Mucosa of rectum (tissue), 2 donors: ENCODE results near the gene FAM25G.

Source experiments
- H3K27ac ChIP-seq, 2 donors: one replicate each; pipeline ENCODE4 v1.7.0; 2013; ENCODE audit warnings: inconsistent platforms in 2 of 2, low read depth in 2 of 2, low read length in 2 of 2
- H3K27me3 ChIP-seq, 2 donors: one replicate each; pipeline ENCODE4 v1.7.0; 2013; ENCODE audit warnings: low read length in 2 of 2; ENCODE audit not compliant: control insufficient read depth in 2 of 2, insufficient read depth in 2 of 2
- H3K36me3 ChIP-seq, 2 donors: one replicate each; pipeline ENCODE4 v1.7.0; 2013; ENCODE audit warnings: low read length in 2 of 2; ENCODE audit not compliant: control insufficient read depth in 2 of 2, insufficient read depth in 2 of 2
- H3K4me1 ChIP-seq, 2 donors: one replicate each; pipeline ENCODE4 v1.7.0; 2013; ENCODE audit warnings: low read length in 2 of 2, mild to moderate bottlenecking in 1 of 2; ENCODE audit not compliant: control insufficient read depth in 2 of 2, insufficient read depth in 2 of 2
- H3K4me3 ChIP-seq, 2 donors: one replicate each; pipeline ENCODE4 v1.7.0; 2013; ENCODE audit warnings: low read length in 2 of 2
- H3K9ac ChIP-seq, 2 donors: one replicate each; pipeline ENCODE4 v1.7.0; 2013; ENCODE audit warnings: low read length in 2 of 2, low read depth in 1 of 2, mild to moderate bottlenecking in 1 of 2
- H3K9me3 ChIP-seq, 2 donors: one replicate each; pipeline ENCODE4 v1.7.0; 2013; ENCODE audit warnings: low read length in 2 of 2; ENCODE audit not compliant: control insufficient read depth in 2 of 2
- donor health status: healthy.
- donor health status: Normal muscosa, but diverticular disease.

FAM25G gene

GRCh38 chr10:47454780-47455058 is 36.8 kb downstream of the FAM25G start:
- Histone ChIP-seq H3K36me3 (no peaks in the 10 kb centered on the region), H3K9me3 (no peaks in the 10 kb centered on the region), H3K4me1 (no peaks in the 10 kb centered on the region), H3K4me3 (no peak overlapping the region), H3K9ac (no peak overlapping the region), H3K27me3 (peaks cover 0 to 3% of the 10 kb centered on the region in 2 donors), H3K27ac (no peak overlapping the region)

- peaks cover 0 to 3% of the 10 kb centered on the region in 2 donors for H3K27me3 ChIP-seq
- no peaks in the 10 kb centered on the region for H3K9me3 ChIP-seq
- no peaks in the 10 kb centered on the region for H3K4me1 ChIP-seq
- no peaks in the 10 kb centered on the region for H3K36me3 ChIP-seq
- H3K4me3 ChIP-seq, result no peak overlapping the region
- H3K27ac ChIP-seq, result no peak overlapping the region
- H3K9ac ChIP-seq, result no peak overlapping the region
Observed at GRCh38 chr10:47454008-47454779, 37.3 kb downstream of the FAM25G start.

GRCh38 chr10:47453141-47454007 is 38.1 kb downstream of the FAM25G start:
- no peak overlapping the region for H3K4me3 ChIP-seq
- H3K9ac ChIP-seq, result no peak overlapping the region
- no peaks in the 10 kb centered on the region for H3K4me1 ChIP-seq
- no peaks in the 10 kb centered on the region for H3K9me3 ChIP-seq
- H3K27ac ChIP-seq, result no peak overlapping the region
- H3K36me3 ChIP-seq, result no peaks in the 10 kb centered on the region
- H3K27me3 ChIP-seq, result peaks cover 0 to 3% of the 10 kb centered on the region in 2 donors

GRCh38 chr10:47452495-47453140 is 38.9 kb downstream of the FAM25G start:
- peaks cover 0 to 3% of the 10 kb centered on the region in 2 donors for H3K27me3 ChIP-seq
- no peak overlapping the region for H3K27ac ChIP-seq
- H3K4me1 ChIP-seq, result no peaks in the 10 kb centered on the region
- no peak overlapping the region for H3K9ac ChIP-seq
- H3K9me3 ChIP-seq, result no peaks in the 10 kb centered on the region
- no peaks in the 10 kb centered on the region for H3K36me3 ChIP-seq
- no peak overlapping the region for H3K4me3 ChIP-seq

- Histone ChIP-seq H3K9me3 (no peaks in the 10 kb centered on the region), H3K27ac (no peak overlapping the region), H3K4me1 (no peaks in the 10 kb centered on the region)
Observed at GRCh38 chr10:47451998-47452494, 39.5 kb downstream of the FAM25G start.

GRCh38 chr10:47451273-47451997 is 40.1 kb downstream of the FAM25G start:
- Histone ChIP-seq H3K27ac (no peak overlapping the region), H3K27me3 (peaks cover 0 to 3% of the 10 kb centered on the region in 2 donors), H3K4me3 (no peak overlapping the region), H3K9me3 (no peaks in the 10 kb centered on the region), H3K9ac (no peak overlapping the region), H3K36me3 (no peaks in the 10 kb centered on the region), H3K4me1 (no peaks in the 10 kb centered on the region)

More at GRCh38 chr10:47451998-47452494, 39.5 kb downstream of the FAM25G start:
- Histone ChIP-seq H3K36me3 (no peaks in the 10 kb centered on the region), H3K9ac (no peak overlapping the region), H3K27me3 (peaks cover 0 to 3% of the 10 kb centered on the region in 2 donors), H3K4me3 (no peak overlapping the region)

- Histone ChIP-seq H3K27me3 (peaks cover 0 to 3% of the 10 kb centered on the region in 2 donors), H3K36me3 (no peaks in the 10 kb centered on the region), H3K9ac (no peak overlapping the region), H3K4me3 (no peak overlapping the region), H3K4me1 (no peaks in the 10 kb centered on the region), H3K27ac (no peak overlapping the region), H3K9me3 (no peaks in the 10 kb centered on the region)
Observed at GRCh38 chr10:47450442-47450841, 41.1 kb downstream of the FAM25G start.

GRCh38 chr10:47449979-47450378 is 41.5 kb downstream of the FAM25G start:
- Histone ChIP-seq H3K27me3 (peaks cover 0 to 3% of the 10 kb centered on the region in 2 donors), H3K9ac (no peak overlapping the region), H3K9me3 (no peaks in the 10 kb centered on the region), H3K27ac (no peak overlapping the region), H3K36me3 (no peaks in the 10 kb centered on the region), H3K4me3 (no peak overlapping the region), H3K4me1 (no peaks in the 10 kb centered on the region)

GRCh38 chr10:47449102-47449978 is 42.2 kb downstream of the FAM25G start:
- peaks cover 0 to 3% of the 10 kb centered on the region in 2 donors for H3K27me3 ChIP-seq
- no peak overlapping the region for H3K9ac ChIP-seq
- H3K9me3 ChIP-seq, result no peaks in the 10 kb centered on the region
- no peaks in the 10 kb centered on the region for H3K36me3 ChIP-seq
- H3K27ac ChIP-seq, result no peak overlapping the region
- H3K4me3 ChIP-seq, result no peak overlapping the region
- H3K4me1 ChIP-seq, result no peaks in the 10 kb centered on the region
